K562 (cell line): ENCODE data around the gene KCNH2. TPM values are rescaled to one million over a fixed set of nuclear protein-coding genes. Genes with fewer than 3 reads are reported as not detected.

ENCODE experiments used
- EHMT2 ChIP-seq: fragments of 450-650 bp; IDR thresholded peaks from 2 replicates; pipeline ENCODE4 v1.6.1; 2018; ENCODE audit warnings: antibody characterized with exemption
- FIP1L1 ChIP-seq: fragments of 200-400 bp; formaldehyde crosslinking; IDR thresholded peaks from 2 replicates; pipeline ENCODE4 v1.6.1; 2018; ENCODE audit warnings: mild to moderate bottlenecking, low read depth, low read length; ENCODE audit not compliant: poor library complexity, severe bottlenecking
- FOXK2 ChIP-seq, 2 experiments: fragments of 450-650 bp; IDR thresholded peaks in 1 of 2; conservative IDR thresholded peaks in 1 of 2; 2 replicates each; pipeline ENCODE4 v1.6.1; 2016; ENCODE audit warnings: low read depth in 2 of 2, mild to moderate bottlenecking in 1 of 2
- HDAC8 ChIP-seq: fragments of 450-650 bp; IDR thresholded peaks from 2 replicates; pipeline ENCODE4 v1.6.1; 2016; ENCODE audit warnings: mild to moderate bottlenecking, missing genetic modification characterization, moderate library complexity, missing compliant biosample characterization
- HDGF ChIP-seq: fragments of 450-650 bp; IDR thresholded peaks from 2 replicates; pipeline ENCODE4 v1.6.1; 2016
- HIVEP1 ChIP-seq: fragments of 250-450 bp; sonication (Bioruptor Pico); IDR thresholded peaks from 2 replicates; pipeline ENCODE4 v1.4.0; 2020; ENCODE audit warnings: mild to moderate bottlenecking
- L3MBTL2 ChIP-seq: fragments of 450-650 bp; IDR thresholded peaks from 2 replicates; pipeline ENCODE4 v1.6.1; 2016; ENCODE audit warnings: mild to moderate bottlenecking, moderate library complexity
- MCM5 ChIP-seq: fragments of 450-650 bp; IDR thresholded peaks from 2 replicates; pipeline ENCODE4 v1.6.1; 2016; ENCODE audit warnings: low read depth
- PHB ChIP-seq: fragments of 250-450 bp; sonication (Bioruptor Pico); IDR thresholded peaks from 2 replicates; pipeline ENCODE4 v1.5.0; 2021
- RBM22 ChIP-seq: fragments of 200-400 bp; formaldehyde crosslinking; IDR thresholded peaks from 2 replicates; pipeline ENCODE4 v1.6.1; 2018; ENCODE audit warnings: low read length, low read depth; ENCODE audit not compliant: poor library complexity, severe bottlenecking
- RFX7 ChIP-seq: fragments of 250-450 bp; sonication (Bioruptor Pico); IDR thresholded peaks from 2 replicates; pipeline ENCODE4 v1.5.1; 2021; ENCODE audit warnings: mild to moderate bottlenecking
- TOE1 ChIP-seq, 2 experiments: fragments of 450-650 bp in 1 of 2; sonication (generic) in 1 of 2; formaldehyde crosslinking in 1 of 2; IDR thresholded peaks; 2 replicates each; pipeline versions ENCODE4 v1.7.1 to v1.8.0; 2016 to 2022; ENCODE audit warnings: borderline replicate concordance in 2 of 2, mild to moderate bottlenecking in 2 of 2, antibody characterized with exemption in 1 of 2, inconsistent platforms in 1 of 2, low read depth in 1 of 2, missing genetic modification reagents in 1 of 2, moderate library complexity in 1 of 2
- XRCC3 ChIP-seq: fragments of 450-650 bp; IDR thresholded peaks from 2 replicates; pipeline ENCODE4 v1.6.1; 2017; ENCODE audit warnings: mild to moderate bottlenecking, moderate library complexity
- ZNF143 ChIP-seq: sonication (generic); formaldehyde crosslinking; IDR thresholded peaks from 2 replicates; pipeline ENCODE4 v1.9.0; 2022; ENCODE audit warnings: mild to moderate bottlenecking, missing genetic modification reagents
- ZNF263 ChIP-seq: sonication (generic); formaldehyde crosslinking; IDR thresholded peaks from 2 replicates; pipeline ENCODE4 v1.8.0; 2022; ENCODE audit warnings: mild to moderate bottlenecking, missing genetic modification reagents, borderline replicate concordance
- ZNF766 ChIP-seq: fragments of 200-800 bp; sonication (Bioruptor generic); conservative IDR thresholded peaks from 2 replicates; pipeline ENCODE4 v1.6.1; 2016; ENCODE audit warnings: missing genetic modification characterization, missing compliant biosample characterization
- polyA plus RNA-seq, 8 experiments: library from polyadenylated mRNA; depleted of rRNA in 4 of 8; stranded (reverse) in 5 of 8; unstranded in 3 of 8; fragments of >200 nt; fragmentation: Nextera tagmentation in 2 of 8; fragmentation: Illumina TruSeq in 1 of 8; extraction: Ambion mirVana in 2 of 8; extraction: Trizol in 1 of 8; gene quantifications; 2 replicates each; pipeline versions ENCODE4 v1.2.1 to v1.2.3, GENCODE V29; 2011 to 2014; ENCODE audit warnings: inconsistent platforms in 1 of 8, missing spikeins in 1 of 8
- total RNA-seq, 7 experiments: library from RNA; depleted of rRNA in 6 of 7; stranded (reverse); fragments of >200 nt in 6 of 7; fragmentation: Illumina TruSeq in 2 of 7; extraction: Trizol in 2 of 7; gene quantifications; 2 replicates each; pipeline versions ENCODE4 v1.2.1 to v1.2.3, GENCODE V29; 2011 to 2021; ENCODE audit warnings: low replicate concordance in 1 of 7
- TF ChIP-seq, protein P1 (sequence below): sonication (generic); formaldehyde crosslinking; IDR thresholded peaks from 2 replicates; pipeline ENCODE4 v1.8.0; 2022; ENCODE audit warnings: mild to moderate bottlenecking, low read depth, missing genetic modification reagents
- TF ChIP-seq, protein P2 (sequence below): fragments of 450-650 bp; formaldehyde crosslinking; IDR thresholded peaks from 2 replicates; pipeline ENCODE4 v1.4.0; 2022; ENCODE audit warnings: missing genetic modification characterization
- TF ChIP-seq, protein P3 (sequence below): sonication (generic); formaldehyde crosslinking; IDR thresholded peaks from 2 replicates; pipeline ENCODE4 v1.9.0; 2022; ENCODE audit warnings: mild to moderate bottlenecking, missing genetic modification reagents
- TF ChIP-seq, protein P4 (sequence below), 2 experiments: fragments of 250-450 bp in 1 of 2; fragments of 450-650 bp in 1 of 2; sonication (Bioruptor Pico) in 1 of 2; IDR thresholded peaks; 2 replicates each; pipeline versions ENCODE4 v1.6.1 to v1.8.0; 2016 to 2021; ENCODE audit warnings: mild to moderate bottlenecking in 2 of 2, moderate library complexity in 2 of 2, missing compliant biosample characterization in 1 of 2, missing genetic modification characterization in 1 of 2
- TF ChIP-seq, protein P5 (sequence below): fragments of 450-650 bp; conservative IDR thresholded peaks from 2 replicates; pipeline ENCODE4 v1.6.1; 2016; ENCODE audit warnings: missing genetic modification characterization, low read depth, mild to moderate bottlenecking, missing compliant biosample characterization, moderate library complexity
- TF ChIP-seq, protein P6 (sequence below): fragments of 450-650 bp; IDR thresholded peaks from 2 replicates; pipeline ENCODE4 v1.6.1; 2014; ENCODE audit warnings: low read depth, mild to moderate bottlenecking, moderate library complexity, borderline replicate concordance

The KCNH2 gene
- total and polyA plus RNA-seq, 9 of the 15 experiments (the other 6 are each of a cell fraction or from before 2014, with no cell fraction given), result 18.1 to 368 (median 218) TPM

DNA sequence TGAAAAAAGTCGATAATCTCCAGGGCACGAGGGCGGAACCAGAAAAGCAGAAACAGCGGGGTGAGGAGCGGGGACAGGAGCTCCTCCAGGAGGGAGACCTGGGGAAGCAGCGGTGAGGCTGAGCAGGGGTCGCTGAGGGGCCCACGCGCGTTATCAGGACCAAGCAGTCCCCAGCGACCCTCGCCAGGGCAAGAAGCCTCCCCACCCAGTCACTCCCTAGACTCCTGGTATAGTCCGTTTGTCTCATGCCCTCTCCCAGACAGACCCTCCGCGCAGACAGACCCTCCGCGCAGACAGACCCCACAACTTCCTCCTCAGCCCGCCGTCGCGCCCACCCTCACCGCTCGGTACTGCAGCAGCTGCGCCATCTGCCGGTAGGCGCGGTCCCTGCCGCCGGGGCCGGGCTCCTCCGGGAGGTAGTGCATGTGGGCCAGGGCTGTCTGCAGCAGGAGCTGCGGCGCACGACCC lies 39.9 kb upstream of the KCNH2 start (continued):
- TF ChIP-seq, protein P1, sequence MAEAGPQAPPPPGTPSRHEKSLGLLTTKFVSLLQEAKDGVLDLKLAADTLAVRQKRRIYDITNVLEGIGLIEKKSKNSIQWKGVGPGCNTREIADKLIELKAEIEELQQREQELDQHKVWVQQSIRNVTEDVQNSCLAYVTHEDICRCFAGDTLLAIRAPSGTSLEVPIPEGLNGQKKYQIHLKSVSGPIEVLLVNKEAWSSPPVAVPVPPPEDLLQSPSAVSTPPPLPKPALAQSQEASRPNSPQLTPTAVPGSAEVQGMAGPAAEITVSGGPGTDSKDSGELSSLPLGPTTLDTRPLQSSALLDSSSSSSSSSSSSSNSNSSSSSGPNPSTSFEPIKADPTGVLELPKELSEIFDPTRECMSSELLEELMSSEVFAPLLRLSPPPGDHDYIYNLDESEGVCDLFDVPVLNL, result no peak
- TF ChIP-seq, protein P2, sequence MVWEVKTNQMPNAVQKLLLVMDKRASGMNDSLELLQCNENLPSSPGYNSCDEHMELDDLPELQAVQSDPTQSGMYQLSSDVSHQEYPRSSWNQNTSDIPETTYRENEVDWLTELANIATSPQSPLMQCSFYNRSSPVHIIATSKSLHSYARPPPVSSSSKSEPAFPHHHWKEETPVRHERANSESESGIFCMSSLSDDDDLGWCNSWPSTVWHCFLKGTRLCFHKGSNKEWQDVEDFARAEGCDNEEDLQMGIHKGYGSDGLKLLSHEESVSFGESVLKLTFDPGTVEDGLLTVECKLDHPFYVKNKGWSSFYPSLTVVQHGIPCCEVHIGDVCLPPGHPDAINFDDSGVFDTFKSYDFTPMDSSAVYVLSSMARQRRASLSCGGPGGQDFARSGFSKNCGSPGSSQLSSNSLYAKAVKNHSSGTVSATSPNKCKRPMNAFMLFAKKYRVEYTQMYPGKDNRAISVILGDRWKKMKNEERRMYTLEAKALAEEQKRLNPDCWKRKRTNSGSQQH, result 0 out of 2 replicates have a peak, but pooled peaks have one; percentile 60
- TF ChIP-seq, protein P3, sequence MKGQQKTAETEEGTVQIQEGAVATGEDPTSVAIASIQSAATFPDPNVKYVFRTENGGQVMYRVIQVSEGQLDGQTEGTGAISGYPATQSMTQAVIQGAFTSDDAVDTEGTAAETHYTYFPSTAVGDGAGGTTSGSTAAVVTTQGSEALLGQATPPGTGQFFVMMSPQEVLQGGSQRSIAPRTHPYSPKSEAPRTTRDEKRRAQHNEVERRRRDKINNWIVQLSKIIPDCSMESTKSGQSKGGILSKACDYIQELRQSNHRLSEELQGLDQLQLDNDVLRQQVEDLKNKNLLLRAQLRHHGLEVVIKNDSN (CRISPR knock-in tag), result no peak
- TF ChIP-seq PHB (CRISPR knock-in tag) (peak; percentile 73), MCM5 (no peak), HDAC8 (tag) (peak; percentile 72; the same call in 1 of the 2 replicates), EHMT2 (no peak), RBM22 (peak; percentile 95), ZNF263 (CRISPR knock-in tag) (peak; percentile 75; the same call in 1 of the 2 replicates), HIVEP1 (CRISPR knock-in tag) (no peak), TOE1 (IDR thresholded peaks at IDR 0.05; ENCODE audit: borderline replicate concordance) (peak; percentile 85), TOE1 (CRISPR knock-in tag; IDR thresholded peaks at IDR 0.05; ENCODE audit: borderline replicate concordance, low read depth) (no peak), XRCC3 (no peak), L3MBTL2 (peak; percentile 86), HDGF (no peak), ZNF766 (CRISPR knock-in tag) (0 out of 2 replicates have a peak, but pooled peaks have one; percentile 43), RFX7 (CRISPR knock-in tag) (no peak), ZNF143 (CRISPR knock-in tag) (no peak), FOXK2 (conservative IDR thresholded peaks at IDR 0.05 in 1 of 2, IDR thresholded peaks at IDR 0.05 in 1 of 2; ENCODE audit: low read depth in 2 of 2) (peak; percentile 45 to 64; a peak in 2 of 4 replicates), FIP1L1 (peak; percentile 95)
- TF ChIP-seq, protein P4, sequence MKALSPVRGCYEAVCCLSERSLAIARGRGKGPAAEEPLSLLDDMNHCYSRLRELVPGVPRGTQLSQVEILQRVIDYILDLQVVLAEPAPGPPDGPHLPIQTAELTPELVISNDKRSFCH (CRISPR knock-in tag; IDR thresholded peaks at IDR 0.05), result no peak
- TF ChIP-seq, protein P4 (tag; IDR thresholded peaks at IDR 0.05), result peak; percentile 85
- TF ChIP-seq, protein P5, sequence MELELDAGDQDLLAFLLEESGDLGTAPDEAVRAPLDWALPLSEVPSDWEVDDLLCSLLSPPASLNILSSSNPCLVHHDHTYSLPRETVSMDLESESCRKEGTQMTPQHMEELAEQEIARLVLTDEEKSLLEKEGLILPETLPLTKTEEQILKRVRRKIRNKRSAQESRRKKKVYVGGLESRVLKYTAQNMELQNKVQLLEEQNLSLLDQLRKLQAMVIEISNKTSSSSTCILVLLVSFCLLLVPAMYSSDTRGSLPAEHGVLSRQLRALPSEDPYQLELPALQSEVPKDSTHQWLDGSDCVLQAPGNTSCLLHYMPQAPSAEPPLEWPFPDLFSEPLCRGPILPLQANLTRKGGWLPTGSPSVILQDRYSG (tag), result no peak
- TF ChIP-seq, protein P6, sequence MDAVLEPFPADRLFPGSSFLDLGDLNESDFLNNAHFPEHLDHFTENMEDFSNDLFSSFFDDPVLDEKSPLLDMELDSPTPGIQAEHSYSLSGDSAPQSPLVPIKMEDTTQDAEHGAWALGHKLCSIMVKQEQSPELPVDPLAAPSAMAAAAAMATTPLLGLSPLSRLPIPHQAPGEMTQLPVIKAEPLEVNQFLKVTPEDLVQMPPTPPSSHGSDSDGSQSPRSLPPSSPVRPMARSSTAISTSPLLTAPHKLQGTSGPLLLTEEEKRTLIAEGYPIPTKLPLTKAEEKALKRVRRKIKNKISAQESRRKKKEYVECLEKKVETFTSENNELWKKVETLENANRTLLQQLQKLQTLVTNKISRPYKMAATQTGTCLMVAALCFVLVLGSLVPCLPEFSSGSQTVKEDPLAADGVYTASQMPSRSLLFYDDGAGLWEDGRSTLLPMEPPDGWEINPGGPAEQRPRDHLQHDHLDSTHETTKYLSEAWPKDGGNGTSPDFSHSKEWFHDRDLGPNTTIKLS, result peak; percentile 56
